MM.1S (cell line): ENCODE results near the gene ADAMTS18.

Experiments used
- EZH2 ChIP-seq: fragments of 300-600 bp; sonication (generic); optimal IDR thresholded peaks from 2 replicates; pipeline ENCODE3; 2017; ENCODE audit warnings: low read depth, mild to moderate bottlenecking, antibody characterized with exemption, low read length, mixed read lengths
- EZH2phosphoT487 ChIP-seq: fragments of 300-600 bp; sonication (generic); IDR thresholded peaks from 2 replicates; pipeline ENCODE4 v1.6.1; 2018; ENCODE audit warnings: antibody characterized with exemption, low read length
- TF ChIP-seq, protein P1 (sequence below): fragments of 300-600 bp; sonication (generic); IDR thresholded peaks from 2 replicates; pipeline ENCODE4 v1.5.1; 2016; ENCODE audit warnings: antibody characterized with exemption, low read length, mixed read lengths

GRCh38 chr16:77285676-77286075, 149.2 kb downstream of the ADAMTS18 start:
- TF ChIP-seq, protein P1, sequence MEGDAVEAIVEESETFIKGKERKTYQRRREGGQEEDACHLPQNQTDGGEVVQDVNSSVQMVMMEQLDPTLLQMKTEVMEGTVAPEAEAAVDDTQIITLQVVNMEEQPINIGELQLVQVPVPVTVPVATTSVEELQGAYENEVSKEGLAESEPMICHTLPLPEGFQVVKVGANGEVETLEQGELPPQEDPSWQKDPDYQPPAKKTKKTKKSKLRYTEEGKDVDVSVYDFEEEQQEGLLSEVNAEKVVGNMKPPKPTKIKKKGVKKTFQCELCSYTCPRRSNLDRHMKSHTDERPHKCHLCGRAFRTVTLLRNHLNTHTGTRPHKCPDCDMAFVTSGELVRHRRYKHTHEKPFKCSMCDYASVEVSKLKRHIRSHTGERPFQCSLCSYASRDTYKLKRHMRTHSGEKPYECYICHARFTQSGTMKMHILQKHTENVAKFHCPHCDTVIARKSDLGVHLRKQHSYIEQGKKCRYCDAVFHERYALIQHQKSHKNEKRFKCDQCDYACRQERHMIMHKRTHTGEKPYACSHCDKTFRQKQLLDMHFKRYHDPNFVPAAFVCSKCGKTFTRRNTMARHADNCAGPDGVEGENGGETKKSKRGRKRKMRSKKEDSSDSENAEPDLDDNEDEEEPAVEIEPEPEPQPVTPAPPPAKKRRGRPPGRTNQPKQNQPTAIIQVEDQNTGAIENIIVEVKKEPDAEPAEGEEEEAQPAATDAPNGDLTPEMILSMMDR, result no peak
- TF ChIP-seq EZH2, result no peak
- no peak for TF ChIP-seq EZH2phosphoT487
